GM21381 (cell line): Measurements from ENCODE around the gene SLC45A1.

Experiments
- ATAC-seq: cut with Tn5 transposase; IDR thresholded peaks from one replicate; pipeline ENCODE4 v1.9.1; 2021; ENCODE audit warnings: mild to moderate bottlenecking, moderate library complexity; ENCODE audit not compliant: unreplicated experiment

SLC45A1 gene

DNA sequence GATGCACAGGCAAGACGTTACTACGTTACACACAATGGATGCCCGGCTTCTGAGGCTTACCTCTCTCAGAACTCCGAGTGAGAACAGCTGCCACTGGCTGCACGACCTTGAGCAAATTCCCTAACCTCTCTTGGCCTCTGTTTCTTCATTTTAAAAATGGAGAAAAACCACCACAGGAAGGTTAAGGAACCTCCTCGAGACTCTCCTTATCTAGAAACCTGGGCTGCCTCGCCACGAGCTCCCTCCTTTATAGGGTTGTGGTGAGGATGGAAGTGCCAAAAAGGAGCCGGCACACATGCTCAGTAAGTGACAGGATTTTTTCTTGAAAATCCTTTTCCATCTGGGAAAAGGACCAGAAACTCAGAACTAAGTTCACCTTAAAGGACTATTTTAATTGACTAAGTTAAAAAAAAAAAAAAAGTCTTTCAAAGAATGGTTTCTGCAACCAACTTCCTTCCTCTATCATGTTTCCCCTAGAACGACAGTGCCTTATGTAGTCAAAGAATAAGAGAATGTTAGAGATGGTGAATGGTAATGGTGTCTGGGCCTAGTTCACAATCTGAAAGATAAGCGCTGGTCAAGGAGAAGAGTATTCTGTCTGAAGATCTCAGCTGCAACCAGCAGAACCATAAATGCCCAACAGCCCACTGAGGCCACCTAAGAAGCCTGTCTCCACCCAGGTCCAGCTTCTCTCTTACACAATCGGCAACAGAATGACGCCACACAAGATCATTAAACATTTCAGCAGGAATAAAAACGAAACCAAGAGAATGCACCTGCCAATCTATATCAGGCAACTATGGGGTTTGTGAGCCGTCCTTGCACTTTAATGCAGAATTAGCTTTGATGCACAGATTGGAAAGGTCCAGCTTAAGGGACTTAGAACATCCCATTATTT lies 64.9 kb downstream of the SLC45A1 start:
- no peak for ATAC-seq

DNA sequence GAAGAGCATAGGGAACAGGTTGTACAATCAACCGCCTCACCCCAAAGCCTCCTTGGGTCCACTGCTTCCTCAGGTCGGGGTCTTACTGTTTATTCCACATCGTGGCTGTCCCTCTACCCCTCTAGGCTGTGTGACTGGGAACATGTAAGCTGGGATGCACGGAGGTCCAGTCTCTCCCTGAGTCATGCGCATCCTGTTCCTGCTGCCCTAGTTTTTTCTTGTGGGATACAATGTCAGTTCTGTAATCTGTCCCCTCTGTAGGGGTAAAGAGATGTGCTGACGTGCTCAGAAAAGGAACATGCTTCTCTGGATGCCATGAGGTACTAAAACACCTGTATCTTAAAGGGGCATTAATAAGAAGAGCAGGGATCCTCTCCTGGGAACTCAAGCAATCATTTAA lies 66.2 kb downstream of the SLC45A1 start:
- ATAC-seq = no peak

DNA sequence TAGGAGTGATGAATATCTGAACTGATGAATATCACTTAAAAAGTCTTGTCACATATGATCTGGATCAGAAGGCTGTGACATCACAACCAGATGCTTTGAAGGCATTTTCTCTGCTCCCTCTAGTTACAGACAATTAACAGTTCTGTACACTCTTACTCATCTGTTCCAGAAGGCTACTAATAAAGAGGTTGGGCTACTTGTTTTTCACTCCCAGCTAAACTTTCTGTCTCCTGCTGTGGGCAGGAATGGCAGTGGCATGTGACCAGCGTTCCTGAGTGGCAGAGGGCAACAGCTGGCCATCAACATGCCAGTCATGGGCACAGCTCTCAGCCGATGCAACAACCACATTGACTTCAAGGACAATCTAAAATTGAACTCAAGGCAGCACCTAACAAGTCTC lies 66.7 kb downstream of the SLC45A1 start:
- no peak for ATAC-seq

DNA sequence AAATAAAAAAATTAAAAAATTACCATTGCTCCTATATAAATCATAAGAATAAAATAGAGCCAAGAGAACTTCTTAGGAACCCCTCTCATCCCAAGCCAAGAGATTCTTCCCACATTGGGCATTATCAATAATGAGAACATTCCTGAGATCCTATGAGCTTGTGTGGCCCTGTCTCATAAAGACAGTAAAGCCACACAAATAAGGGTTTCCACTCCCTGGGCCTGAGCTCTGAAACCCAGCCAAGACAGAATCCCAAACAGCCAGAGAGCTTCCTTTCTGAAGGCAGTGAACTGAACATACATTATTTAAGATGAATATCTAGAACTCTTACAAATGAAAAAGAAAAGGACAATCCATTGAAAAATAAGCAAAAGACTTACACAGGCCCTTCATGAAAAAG lies 68.3 kb downstream of the SLC45A1 start:
- ATAC-seq = no peak

DNA sequence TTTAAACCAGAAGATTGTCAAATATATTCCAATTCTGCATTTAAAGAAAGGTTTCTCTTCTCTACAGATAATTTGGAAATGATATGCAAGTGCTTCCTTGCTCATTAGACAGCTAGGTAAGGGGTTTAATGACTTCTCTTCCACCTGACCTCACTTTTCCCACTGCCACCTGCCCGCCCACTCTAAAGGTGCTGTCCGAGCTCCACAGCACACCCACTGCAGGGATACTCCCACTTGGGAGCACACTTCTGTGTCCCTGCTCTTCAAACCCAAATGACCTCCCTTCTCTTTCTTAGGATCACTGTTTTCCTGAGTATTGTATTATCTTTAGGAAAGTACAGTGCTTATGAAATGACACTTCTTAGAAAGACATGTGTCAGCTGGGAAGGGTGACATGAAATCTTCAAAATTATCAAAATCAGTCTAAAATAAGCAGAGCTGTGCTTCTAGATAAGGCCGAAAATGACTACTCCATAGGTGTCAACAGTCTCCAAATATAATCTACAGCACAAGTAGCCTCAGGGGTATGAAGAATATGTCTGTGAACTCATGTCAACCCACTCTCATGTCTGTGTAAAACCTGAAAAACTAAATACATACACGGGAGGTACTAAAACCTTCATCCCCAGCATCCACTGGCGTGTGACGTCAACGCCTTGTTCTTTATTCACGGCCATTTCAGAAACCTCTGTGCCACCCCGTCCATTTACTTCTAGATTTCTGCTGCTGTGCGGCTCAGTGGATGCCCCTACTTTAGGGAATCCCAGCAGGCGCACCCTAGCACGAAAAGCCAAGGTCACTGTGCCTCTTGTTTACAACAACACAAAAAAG lies 71.0 kb downstream of the SLC45A1 start:
- no peak for ATAC-seq

DNA sequence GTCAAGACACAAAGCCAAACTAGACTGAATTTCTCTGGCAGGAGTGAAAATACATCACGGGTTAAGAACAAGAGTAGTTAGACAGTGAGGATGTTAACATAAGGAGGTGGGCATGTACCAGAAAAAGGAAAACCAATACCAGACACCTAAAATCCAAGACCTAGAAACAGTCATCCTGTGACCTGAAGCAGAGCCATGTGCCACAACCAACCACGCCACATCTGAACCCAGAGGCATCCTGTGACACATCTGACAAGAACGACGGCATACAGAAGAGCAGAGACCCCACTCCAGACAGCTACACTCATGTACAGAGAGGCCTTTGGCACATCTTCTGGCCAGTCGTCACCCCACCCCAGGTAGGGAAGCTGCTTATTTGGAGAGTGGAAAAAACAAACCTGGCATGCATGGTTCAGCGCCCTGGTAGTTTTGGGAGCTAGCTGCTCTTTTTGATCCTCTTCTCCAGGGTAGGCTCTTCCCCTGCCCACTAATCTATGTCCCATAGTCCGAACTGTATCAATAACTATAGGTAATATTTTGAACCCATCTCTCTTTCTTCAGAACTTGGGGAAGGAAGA lies 72.1 kb downstream of the SLC45A1 start:
- no peak for ATAC-seq

DNA sequence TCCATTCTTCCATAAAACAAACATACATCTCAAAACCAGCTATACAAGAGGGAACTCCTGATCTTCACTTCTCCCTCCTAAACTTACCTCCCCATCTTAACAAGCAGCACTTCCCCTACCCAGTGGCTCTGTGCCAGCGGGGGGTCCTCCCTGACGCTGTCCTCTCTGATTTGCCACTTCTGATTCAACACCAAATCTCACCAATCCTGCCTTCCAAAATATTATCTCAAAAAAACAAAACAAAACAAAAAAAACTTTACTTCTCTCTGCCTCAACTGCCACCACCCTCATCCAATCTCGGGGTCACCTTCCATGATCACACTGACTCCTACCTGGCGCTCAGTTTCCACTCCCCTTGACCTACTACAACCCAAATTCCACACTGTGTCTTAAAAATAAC lies 72.8 kb downstream of the SLC45A1 start:
- no peak for ATAC-seq

DNA sequence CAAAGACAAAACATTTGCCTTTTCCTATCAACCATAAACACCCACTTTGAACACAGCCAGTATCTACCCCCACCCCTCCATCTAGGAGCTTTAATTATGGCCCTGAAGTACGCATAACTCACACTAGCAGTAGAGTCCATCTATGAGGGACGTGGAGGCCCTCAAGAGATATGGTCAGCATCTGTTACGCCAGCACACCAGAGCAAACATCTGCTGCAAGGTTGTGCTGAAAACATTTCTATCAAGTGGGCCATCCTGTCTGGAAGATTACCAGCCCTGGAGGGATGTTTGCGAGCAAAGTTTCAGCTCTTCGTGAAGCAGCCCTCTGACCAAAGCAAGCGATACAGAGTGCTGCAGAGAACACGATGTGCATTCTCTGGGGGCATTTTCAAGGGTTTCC lies 74.6 kb downstream of the SLC45A1 start:
- ATAC-seq = no peak
